Measurements from ENCODE around the gene TMEM212.

The TMEM212 gene

DNA sequence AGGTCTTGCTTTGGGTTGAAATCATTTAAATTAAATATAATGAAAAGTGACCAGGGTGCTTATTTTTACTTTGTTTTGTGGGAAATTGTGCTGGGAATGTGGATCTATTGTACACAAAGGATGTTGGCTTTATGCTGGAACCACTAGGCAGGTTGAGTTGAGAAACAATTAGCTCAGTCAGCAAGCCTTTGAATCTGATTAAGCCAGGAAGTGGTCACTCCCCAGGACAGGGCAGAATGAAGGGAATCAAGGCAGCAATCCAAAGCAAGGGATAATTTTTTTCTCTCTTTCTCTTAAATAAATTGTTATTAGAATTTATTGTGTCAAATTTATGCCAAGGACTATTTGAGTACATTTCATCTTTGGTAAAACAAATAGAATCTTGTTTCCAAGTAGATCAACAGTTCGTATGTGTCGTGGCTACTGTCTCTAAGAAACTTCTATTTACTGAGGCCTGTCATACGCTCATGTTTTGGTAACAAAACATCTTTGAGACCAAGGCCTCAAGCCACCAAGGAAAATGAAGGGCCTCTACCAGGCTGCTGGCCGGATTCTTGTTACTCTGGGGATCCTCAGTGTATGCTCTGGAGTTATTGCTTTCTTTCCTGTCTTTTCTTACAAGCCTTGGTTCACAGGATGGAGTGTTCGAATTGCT lies at the start of gene TMEM212:
Gene TMEM212 (plus strand): TSS at position 486 of the 655 bp plus-strand sequence. CDS start 35 bp downstream, at position 521.
- no peak for DNase-seq

DNA sequence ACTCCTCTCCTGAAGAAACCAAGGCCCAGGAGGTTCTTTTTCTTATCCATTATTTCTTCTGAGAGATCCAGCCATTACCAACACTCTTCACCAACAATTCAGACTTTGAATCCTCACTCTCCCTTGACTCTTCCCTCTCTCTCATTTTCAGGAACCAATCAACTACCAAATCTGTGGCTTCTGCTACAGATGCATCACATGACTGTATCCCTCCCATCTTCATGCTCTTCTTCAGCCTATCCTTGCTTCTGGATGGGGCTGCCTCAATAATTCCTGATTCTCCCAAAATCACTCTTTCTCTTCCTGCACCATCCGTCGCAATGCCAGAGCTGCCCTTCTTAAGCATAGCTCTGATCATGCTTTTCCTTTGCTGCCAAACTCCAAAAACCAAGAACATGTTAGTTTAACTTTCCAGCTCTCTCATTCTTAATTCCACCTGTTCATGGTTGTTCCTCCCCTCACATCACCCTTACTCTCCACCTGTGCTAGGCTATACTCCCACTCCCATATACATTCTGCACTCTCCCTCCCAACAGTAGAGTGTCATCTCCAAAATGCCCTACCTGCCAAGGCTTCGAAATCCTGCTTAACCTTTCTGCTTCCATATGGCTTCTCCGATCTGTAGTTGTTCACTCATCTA lies 46.4 kb upstream of the TMEM212 start:
- DNase-seq: no peak

DNA sequence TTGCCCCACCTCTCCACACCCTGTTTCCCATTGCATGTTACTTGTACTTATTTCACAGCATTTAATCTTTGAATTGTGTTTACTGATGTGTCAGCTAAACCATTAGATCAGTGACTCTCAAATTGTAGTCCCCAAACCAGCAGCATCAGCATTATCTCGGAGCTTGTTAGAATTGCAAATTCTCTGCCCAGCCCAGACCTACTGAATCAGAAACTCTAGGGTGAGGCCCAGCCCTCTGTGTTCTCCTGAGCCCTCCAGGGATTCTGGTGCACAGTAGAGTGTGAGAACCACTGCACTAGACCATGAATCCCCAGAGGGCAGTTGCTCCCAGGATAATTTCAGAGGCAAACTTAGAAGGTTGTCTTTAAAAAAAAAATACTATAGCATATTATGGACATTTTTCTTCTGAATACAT lies 45.9 kb upstream of the TMEM212 start:
- DNase-seq: no peak

DNA sequence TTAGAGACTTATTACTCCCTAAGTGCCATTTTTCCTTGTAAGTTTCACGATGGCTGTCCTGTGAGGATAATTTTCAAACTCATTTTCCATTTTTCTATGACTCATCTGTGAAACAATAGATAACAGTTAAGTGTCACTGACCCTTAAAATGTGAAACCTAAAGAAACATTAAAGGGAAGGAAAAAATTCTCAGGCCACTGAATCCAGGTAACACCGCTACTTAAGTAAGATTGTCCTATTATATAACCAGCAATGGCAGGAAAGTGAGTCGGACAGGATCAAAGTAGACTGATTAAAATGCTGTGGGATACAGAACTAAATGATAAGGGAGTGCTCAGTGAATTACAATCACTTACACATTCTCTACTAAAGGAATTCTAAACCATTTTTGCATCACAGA lies 45.3 kb upstream of the TMEM212 start:
- DNase-seq: no peak

DNA sequence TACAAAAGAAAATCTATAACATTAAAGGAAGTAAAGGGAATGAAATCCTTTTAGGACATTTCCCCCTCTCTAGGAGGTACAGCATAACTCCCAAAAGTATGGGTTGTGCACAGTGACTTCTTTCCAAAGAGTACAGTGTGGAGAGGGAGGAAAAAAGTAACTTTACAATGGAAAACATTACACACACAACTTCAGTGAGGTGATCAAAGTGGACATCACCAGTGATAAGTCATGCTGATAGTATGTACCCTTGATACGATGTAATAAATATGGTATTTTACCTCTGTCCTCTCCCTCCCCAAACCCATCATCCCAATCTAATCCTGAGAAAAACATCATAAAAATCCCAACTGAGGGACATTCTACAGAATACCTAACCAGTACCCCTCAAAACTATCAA lies 43.6 kb upstream of the TMEM212 start:
- no peak for DNase-seq

DNA sequence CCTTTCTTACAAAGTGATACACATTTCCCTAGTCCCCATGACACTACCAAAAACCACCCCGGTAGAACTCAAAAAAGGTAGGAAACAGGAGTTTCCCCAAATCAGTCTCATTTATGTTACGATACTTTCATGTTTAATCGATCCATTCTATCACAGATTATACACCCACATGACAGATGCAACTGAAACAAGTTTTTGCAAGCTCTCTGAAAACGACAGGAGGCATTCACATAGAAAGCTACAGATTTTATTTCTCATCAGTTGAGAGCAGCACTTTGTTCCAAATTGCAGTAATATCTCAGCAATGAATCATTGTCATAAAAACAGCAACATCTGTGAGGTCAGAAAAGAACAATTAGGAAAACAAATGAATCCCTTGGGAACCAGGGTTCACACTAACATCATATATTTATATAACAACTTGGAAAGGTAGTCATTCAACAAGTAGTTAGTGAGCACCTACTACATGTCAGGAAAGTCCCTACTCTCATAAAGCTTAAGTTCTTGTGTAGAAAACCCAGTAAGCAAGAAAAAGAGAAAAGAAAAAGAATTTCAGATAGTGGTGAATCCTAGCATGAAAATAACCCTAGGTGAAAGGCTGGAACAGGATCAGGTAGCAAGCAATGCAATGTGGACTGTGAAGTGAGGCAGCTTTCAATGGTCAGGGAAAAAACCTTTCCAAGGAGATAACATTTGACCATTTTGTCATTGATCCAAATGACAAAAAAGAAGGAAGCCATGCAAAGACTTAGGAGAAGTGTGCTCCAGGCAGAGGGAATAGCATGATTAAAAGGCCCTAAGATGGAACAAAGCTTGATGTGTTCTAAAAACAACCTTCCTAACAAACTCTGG lies 41.2 kb upstream of the TMEM212 start:
- no peak for DNase-seq

DNA sequence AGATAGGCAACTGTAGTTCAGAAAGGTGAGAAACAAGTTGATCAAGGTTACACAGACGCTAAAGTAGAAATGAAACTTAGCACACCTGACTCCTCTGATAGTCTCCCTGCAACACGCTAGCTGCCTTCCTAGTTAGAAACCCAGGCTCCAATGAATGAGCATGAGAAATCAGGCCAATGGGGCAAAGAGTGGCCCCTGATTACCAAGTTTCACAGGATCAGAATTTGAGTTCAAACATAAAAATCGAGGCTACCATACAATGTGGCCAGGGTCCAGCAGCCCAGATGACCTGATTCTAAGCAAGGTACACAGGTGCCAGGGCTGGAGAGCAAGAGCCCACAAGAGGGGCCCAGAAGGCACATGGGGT lies 40.6 kb upstream of the TMEM212 start:
- no peak for DNase-seq

DNA sequence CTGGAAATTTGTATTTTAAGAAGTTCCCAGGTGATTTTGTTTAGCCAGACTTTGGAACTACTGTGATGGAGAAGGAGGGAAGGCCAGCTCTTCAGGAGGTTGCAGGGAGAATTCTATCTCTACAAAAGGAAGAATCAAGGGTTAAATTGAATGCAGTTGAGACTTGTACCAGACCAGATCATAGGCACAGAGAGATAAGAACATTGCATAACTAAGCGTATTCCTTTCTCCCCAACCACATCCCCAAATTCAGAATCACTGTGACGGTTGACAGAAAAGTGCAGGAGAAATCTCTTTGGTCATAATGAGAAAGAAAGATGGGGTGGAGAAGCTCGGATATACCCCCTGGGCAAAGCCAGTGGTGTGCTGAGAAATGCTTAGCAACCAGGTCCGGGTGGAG lies 40.1 kb upstream of the TMEM212 start:
- DNase-seq: no peak

DNA sequence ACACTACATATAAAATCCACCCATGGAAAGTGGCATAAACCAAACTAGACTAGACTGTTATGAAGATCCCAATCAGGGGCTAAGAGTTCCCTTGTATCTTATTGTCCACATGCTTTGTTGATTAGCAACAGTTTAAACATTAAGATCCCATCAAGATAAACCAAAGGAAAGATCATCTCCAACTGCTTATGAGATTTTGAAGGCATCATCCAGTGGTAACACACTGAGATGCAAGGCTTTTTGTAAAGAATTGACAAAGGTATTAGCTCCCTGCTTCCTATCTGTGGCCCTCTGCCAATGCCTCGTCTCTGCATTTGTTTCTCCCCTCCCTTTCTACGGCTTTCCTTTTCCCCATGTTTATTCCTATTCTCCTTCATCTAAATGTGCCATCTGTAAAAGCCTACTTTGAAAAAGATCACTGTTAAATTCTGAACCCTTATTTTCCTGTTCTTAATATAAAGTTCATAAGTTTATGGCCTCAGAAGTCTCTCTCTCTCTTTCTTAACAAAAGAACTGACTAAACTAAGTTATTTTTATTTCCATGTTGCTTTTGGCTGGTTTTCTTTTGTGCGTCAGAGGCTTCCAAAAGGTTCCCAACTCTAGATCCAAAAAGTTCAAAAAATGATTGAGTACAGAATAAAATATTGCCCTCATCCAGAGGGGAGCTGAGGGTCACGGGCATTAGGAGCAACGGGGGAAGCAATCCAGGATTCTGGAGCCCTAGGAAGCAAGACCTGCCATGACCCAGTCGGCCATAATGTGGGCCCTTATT lies 38.3 kb upstream of the TMEM212 start:
- DNase-seq: no peak

DNA sequence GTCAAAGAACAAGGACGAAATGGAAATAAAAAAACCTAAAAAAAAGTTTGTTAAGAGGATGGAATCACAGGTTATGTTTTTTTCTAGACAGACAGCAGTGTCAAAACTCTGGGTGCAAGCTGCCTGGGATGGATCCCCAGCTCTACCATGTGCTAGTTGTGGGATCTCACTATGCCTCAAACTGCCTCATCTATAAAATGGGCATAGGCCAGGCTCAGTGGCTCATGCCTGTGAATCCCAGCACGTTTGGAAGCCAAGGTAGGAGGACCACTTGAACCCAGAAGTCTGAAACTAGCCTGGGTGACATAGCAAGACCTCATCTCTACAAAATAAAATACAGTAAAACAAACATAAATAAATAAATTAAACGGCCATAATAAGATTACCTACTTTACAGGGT lies 37.5 kb upstream of the TMEM212 start:
- no peak for DNase-seq

DNA sequence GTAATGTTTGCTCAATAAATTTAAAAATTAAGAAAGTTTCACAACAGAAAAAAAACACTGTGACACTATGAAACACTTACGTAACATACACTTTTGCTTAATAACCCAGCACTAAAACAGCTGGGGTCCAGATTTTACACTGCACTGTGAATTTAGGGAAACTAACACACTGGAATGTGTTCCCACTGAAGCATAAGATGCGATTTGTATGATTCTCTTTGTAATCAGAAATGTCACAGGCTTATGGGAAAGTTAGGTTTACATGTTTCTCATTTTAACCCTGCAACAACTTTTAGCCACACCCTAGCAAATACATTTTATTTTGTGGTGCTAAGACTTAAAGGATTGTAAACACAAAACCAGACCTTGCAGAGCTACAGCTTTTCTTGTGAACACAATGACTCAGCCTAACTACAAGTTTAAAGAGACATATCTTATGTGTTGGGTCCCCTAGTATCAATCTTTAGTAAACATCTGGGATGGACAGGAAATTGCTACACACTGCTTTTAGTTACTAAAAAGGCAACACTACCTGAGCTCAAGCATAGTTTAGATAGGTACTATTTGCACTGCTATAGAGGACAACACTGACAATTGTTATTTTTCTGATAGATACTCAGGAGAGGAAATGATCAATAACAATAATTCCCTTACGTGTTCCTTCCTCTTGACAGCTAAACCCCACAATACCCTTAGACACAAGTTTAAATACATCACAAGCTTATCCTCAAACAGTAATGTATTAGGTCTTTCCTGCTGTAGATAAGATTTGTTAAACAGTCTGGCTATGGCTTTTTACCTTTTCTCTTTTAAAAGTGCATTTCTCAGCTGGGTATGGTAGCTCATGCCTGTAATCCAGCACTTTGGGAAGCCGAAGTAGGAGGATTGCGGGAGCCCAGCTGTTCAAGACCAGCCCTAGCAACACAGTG lies 36.7 kb upstream of the TMEM212 start:
- DNase-seq: no peak

DNA sequence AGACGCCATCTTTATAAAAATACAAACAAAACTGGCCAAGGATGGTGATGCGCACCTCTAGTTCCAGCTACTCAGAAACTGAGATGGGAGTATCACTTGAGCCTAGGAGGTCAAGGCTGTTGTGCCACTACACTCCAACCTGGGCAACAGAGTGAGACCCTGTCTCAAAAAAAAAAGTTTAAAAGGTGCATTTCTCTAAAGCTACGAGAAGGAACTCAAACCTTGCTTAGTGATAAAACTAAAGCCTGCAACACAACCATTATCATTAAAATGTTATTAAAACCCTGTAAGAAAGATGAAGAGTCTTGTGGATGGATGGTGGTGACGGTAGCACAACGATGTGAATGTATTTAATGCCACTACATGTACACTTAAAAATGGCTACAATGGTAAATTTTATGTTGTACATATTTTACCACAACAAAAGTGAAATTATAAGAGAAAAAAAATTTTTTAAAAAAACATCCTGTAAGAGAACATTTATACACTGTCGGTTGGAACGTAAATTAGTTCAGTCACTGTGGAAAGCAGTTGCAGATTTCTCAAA lies 35.9 kb upstream of the TMEM212 start:
- no peak for DNase-seq

DNA sequence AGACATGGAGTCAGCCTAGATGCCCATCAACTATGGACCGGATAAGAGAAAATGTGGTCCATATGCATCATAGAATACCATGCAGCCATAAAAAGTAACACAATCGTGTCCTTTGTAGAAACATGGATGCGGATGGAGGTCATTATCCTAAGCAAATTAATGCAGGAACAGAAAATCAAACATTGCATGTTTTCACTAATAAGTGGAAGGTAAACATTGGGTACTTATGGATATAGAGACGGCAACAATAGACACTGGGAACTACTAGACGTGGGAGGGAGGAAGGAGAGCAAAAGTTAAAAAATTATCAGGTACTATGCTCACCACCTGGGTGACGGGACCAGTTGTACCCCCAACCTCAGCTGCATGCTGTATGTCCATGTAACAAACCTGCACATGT lies 35.3 kb upstream of the TMEM212 start:
- DNase-seq: peak; percentile 21

DNA sequence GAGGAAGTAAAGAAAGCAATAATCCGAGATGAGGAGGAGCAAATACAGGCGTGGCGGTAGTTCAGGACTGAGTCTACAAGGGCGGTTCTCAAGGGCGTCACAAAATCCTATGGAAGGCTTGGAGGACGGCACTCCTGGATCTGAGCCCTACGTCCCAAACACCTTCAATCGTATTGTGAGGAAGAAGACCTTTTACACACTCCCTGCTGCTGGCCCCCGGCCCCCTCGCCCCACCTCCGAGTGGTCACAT lies 33.6 kb upstream of the TMEM212 start:
- DNase-seq: peak; percentile 61

DNA sequence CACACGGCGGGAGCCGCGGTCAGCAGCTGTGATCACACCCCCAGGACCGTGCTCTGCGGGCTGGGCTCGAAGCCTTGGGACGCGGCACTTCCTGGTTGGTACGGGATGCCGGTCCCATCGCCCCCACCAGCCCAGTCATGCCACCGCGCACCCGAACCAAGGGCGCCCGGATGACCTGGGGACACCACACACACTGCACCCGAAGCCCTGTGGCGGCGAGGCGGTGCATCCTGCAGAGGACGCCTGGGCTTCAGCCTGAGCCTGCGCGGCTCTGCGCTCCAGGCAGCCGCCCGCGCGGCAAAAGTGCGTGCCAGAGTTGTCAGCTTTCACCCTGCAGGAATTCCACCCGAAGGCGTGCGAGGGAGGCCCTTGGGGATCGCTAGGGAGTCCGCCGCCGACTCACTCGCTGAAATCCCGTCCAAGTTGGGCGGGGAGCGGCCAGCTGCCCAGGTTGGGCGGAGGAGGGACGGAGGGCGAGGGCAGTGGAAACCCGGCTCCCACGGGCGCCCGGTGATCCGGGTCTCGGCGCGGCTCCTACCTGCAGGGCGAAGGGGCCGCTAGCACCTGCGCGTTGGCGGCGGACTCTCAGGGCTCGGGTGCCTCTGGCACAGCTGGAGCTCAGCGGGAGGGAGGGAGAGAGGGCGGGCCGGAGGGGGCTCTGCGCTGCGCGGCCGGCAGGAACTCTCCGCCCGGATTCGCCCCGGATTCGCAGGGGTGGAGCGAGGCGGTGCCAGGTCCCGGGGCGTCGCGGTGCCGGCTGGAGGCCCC lies 33.1 kb upstream of the TMEM212 start, which contains the start of gene PLD1:
Gene PLD1 (minus strand): TSS at position 623 of the 768 bp plus-strand sequence. CDS start 72,432 bp downstream, outside the sequence.
- DNase-seq: peak; percentile 92

DNA sequence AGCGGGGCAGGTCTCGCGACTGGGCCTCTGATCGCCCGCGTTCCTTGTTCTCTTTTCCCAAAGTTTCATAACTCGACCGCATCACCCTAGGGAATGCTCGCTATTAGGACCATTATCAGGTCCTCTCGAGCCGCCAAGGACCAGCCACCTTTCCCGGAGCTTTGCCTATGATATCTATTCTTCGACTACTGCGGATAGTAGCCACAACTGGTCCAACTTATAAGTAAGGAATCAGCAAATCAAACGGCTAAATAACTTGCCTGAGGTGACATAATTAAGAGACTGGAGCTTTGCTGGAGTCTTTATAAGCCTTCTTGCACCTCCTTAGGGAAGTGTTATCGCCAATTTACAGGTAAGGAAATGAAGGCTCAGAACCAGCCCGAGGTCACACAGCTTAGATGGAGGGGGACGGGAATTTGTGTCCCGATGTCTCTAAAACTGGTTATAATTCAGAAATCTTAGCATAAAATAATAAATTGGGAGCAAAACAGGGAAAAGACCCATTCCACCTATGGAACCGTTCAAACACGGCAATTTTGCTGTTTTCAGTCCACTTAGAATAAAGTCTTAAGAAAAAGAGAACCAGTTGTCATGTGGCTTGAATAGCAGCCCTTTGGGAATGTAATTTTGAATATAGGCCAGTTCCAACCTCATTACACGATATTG lies 32.4 kb upstream of the TMEM212 start:
- no peak for DNase-seq

DNA sequence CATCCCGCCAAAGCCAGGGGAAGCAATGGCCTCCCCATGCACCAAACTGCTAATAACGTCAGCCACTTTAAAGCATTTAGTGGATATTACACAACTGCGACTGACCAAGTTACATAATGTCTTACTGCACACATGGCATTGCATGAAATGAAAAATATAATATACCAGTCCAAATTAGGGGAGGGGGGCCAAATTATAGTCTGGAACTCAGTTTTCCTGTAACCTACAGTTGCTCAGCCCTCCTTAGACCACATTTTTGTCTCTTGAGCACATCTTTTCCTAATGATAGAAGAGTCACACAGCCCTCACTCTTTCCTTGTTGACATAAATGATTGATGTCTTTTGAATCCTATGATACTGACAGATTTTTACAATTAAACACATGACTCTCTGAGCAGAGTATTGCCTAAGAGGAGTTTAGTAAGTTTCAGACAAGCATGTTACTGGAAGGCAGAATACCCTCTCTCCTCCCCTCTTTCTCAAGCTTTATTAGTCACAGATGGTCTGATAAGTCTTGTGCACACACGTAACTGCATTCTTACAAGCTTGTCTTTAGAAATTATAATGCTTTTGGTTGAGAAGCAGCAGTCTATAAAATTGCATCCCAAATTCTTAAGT lies 31.7 kb upstream of the TMEM212 start:
- DNase-seq: no peak

DNA sequence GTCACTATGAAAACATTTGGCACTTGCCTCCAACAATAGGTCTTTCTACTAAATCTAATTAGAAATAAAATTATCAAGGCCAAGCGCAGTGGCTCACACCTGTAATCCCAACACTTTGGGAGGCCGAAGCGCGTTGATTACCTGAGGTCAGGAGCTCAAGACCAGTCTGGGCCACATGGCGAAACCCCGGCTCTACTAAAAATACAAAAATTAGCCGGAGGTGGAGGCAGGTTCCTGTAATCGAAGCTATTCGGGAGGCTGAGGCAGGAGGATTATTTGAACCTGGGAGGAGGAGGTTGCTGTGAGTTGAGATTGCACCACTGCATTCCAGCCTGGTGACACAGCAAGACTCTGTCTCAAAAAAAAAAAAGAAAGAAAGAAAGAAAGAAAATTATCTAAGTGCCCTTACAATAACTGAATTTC lies 31.2 kb upstream of the TMEM212 start:
- DNase-seq: no peak

DNA sequence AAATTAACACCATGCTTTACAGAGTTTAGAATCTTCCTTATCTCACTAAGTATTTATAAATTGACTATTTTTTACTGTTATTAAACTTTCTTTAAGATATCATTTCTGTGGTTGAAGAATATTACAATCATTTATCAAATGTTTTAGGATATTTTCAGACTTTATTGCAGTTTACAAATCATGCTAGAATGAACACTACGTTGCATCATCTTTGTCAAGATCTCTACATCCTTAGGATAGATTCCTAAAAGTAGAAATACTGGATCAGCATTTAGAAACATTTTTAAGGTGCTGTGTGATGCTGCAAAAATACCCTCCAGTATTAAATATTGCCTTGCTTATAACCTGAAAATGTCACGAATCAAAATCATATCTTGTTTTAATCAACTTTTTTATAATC lies 30.3 kb upstream of the TMEM212 start:
- DNase-seq: no peak

DNA sequence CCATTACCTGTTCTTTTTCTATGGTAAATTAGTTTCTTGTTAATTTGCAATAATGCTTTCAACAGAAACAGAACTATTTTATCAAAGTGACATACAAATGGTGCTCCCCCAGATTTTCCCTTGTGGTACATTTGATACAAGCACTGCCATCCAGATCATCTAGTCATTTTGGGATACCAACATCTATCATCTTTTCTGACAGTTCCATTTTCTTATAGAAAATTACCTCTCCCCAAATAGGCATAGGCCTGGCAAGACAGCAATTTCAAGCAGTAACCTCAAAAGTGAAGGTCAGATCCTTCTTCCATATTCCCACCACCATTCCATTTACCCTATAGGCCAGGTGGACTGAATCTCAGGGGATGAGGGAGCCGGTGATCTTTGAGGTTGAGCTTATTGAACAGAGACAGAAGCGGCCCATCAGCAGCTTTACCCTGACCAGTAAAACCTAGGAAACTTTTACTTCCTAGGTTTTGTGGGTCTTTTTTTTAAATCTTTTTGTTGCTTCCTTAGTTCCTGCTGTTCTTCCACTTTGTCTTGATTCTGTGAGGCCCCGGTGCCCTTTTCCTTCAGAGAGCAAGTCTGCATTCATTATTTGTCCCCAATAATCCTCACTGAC lies 29.8 kb upstream of the TMEM212 start:
- DNase-seq: no peak
